H1 (cell line): ENCODE results near the gene ZDHHC16. TPM values are rescaled to one million over a fixed set of nuclear protein-coding genes. Genes with fewer than 3 reads are reported as not detected.

Experiments
- CTCF ChIA-PET: fragments of 300-600 bp; sonication (Branson Sonifier 250); formaldehyde crosslinking; loops from one replicate; lab custom pipeline; 2021; ENCODE audit not compliant: partially characterized antibody; lab: Charles Lee
- POLR2A ChIA-PET: fragments of 300-600 bp; sonication (Branson Sonifier 250); formaldehyde crosslinking; loops from one replicate; lab custom pipeline; 2021; ENCODE audit warnings: inconsistent platforms; ENCODE audit not compliant: partially characterized antibody; lab: Charles Lee
- DNase-seq, 2 experiments: peaks; one replicate each; pipeline versions ENCODE4 v3.0.0 to v3.0.0-alpha.2; 2010 to 2022; ENCODE audit warnings: low spot score in 2 of 2, low read depth in 1 of 2, mixed read lengths in 1 of 2
- FAIRE-seq: peaks from 2 replicates; lab custom pipeline; 2011; peaks lifted over from hg19 to GRCh38; lab: Jason Lieb, UNC
- H2AFZ ChIP-seq: 2 replicates; pipeline ENCODE4 v1.8.1; 2012; ENCODE audit warnings: low read length, inconsistent platforms
- H2AK5ac ChIP-seq: 2 replicates; pipeline ENCODE4 v1.6.1; 2013; ENCODE audit warnings: low read depth, low read length
- H2BK120ac ChIP-seq: replicated peaks from 2 replicates; pipeline ENCODE3; 2013; ENCODE audit warnings: low read depth, low read length, inconsistent platforms
- H2BK12ac ChIP-seq: 2 replicates; pipeline ENCODE4 v1.6.1; 2013; ENCODE audit warnings: low read depth, low read length
- H2BK15ac ChIP-seq: 2 replicates; pipeline ENCODE4 v1.6.1; 2013; ENCODE audit warnings: low read length
- H2BK20ac ChIP-seq: 2 replicates; pipeline ENCODE4 v1.6.1; 2013; ENCODE audit warnings: low read length
- H2BK5ac ChIP-seq: 2 replicates; pipeline ENCODE4 v1.6.1; 2013; ENCODE audit warnings: low read depth, low read length
- H3K14ac ChIP-seq: 2 replicates; pipeline ENCODE4 v1.6.1; 2013; ENCODE audit warnings: inconsistent platforms; ENCODE audit not compliant: insufficient read length
- H3K18ac ChIP-seq: 2 replicates; pipeline ENCODE4 v1.6.1; 2013; ENCODE audit warnings: low read length; ENCODE audit errors: extremely low read depth
- H3K23ac ChIP-seq: 2 replicates; pipeline ENCODE4 v1.6.1; 2013; ENCODE audit warnings: inconsistent platforms; ENCODE audit not compliant: insufficient read length
- H3K23me2 ChIP-seq: 2 replicates; pipeline ENCODE4 v1.6.1; 2013; ENCODE audit warnings: low read depth, low read length
- H3K27ac ChIP-seq: 2 replicates; pipeline ENCODE4 v1.6.1; 2011; ENCODE audit warnings: low read depth, low read length, inconsistent platforms
- H3K27me3 ChIP-seq, 4 experiments: replicated peaks in 1 of 4; 1 replicate in 1 of 4; 2 replicates in 3 of 4; pipeline versions ENCODE4 v1.6.1 to v1.8.1; 2011 to 2013; ENCODE audit warnings: low read length in 3 of 4, mild to moderate bottlenecking in 3 of 4, inconsistent platforms in 2 of 4, mixed read lengths in 2 of 4, moderate library complexity in 1 of 4; ENCODE audit not compliant: control insufficient read depth in 3 of 4, insufficient read depth in 3 of 4; ENCODE audit errors: extremely low read depth in 1 of 4
- H3K36me3 ChIP-seq, 4 experiments: 2 replicates each; pipeline versions ENCODE4 v1.6.1 to v1.8.1; 2011 to 2013; ENCODE audit warnings: mild to moderate bottlenecking in 4 of 4, low read length in 3 of 4, moderate library complexity in 2 of 4, control low read depth in 1 of 4, inconsistent platforms in 1 of 4; ENCODE audit not compliant: insufficient read depth in 4 of 4, control insufficient read depth in 2 of 4
- H3K4ac ChIP-seq: replicated peaks from 2 replicates; pipeline ENCODE3; 2013; ENCODE audit warnings: low read length, low read depth, mixed read lengths, inconsistent platforms; ENCODE audit not compliant: insufficient read length
- H3K4me1 ChIP-seq, 4 experiments: replicated peaks in 1 of 4; 1 replicate in 1 of 4; 2 replicates in 3 of 4; pipeline versions ENCODE4 v1.6.1 to v1.8.1; 2011 to 2013; ENCODE audit warnings: low read length in 3 of 4, inconsistent platforms in 2 of 4, mixed read lengths in 1 of 4; ENCODE audit not compliant: insufficient read depth in 4 of 4, control insufficient read depth in 3 of 4
- H3K4me2 ChIP-seq, 2 experiments: 2 replicates each; pipeline versions ENCODE4 v1.6.1 to v1.8.1; 2011 to 2013; ENCODE audit warnings: low read depth in 2 of 2, low read length in 2 of 2, control low read depth in 1 of 2, inconsistent platforms in 1 of 2, mild to moderate bottlenecking in 1 of 2; ENCODE audit not compliant: insufficient read depth in 1 of 2
- H3K4me3 ChIP-seq, 4 experiments: fragments of 200-600, 300-600 bp in 1 of 4; sonication (generic), shearing (Covaris generic), sonication (Bioruptor Twin) in 1 of 4; 2 replicates each; pipeline versions ENCODE4 v1.5.1 to v1.8.1; 2011 to 2016; ENCODE audit warnings: low read length in 4 of 4, low read depth in 3 of 4, control low read depth in 2 of 4, inconsistent platforms in 2 of 4, mild to moderate bottlenecking in 2 of 4, mixed read lengths in 1 of 4, moderate library complexity in 1 of 4; ENCODE audit not compliant: insufficient read depth in 2 of 4; ENCODE audit errors: extremely low read depth in 1 of 4
- H3K56ac ChIP-seq: replicated peaks from 2 replicates; pipeline ENCODE3; 2013; ENCODE audit warnings: low read depth, mild to moderate bottlenecking, mixed read lengths, low read length, inconsistent platforms; ENCODE audit not compliant: insufficient read length
- H3K79me1 ChIP-seq: 2 replicates; pipeline ENCODE4 v1.6.1; 2013; ENCODE audit warnings: low read depth, low read length, control low read depth
- H3K79me2 ChIP-seq, 2 experiments: 2 replicates each; pipeline versions ENCODE4 v1.6.1 to v1.8.1; 2012 to 2013; ENCODE audit warnings: low read length in 2 of 2, mild to moderate bottlenecking in 2 of 2, inconsistent platforms in 1 of 2; ENCODE audit not compliant: insufficient read depth in 2 of 2, control insufficient read depth in 1 of 2
- H3K9ac ChIP-seq, 4 experiments: replicated peaks in 1 of 4; 1 replicate in 1 of 4; 2 replicates in 3 of 4; pipeline versions ENCODE4 v1.6.1 to v1.8.1; 2011 to 2013; ENCODE audit warnings: low read depth in 3 of 4, low read length in 3 of 4, control low read depth in 2 of 4, mild to moderate bottlenecking in 2 of 4, moderate library complexity in 2 of 4, inconsistent platforms in 1 of 4; ENCODE audit errors: extremely low read depth in 1 of 4
- H3K9me3 ChIP-seq, 2 experiments: 2 replicates each; pipeline versions ENCODE4 v1.6.1 to v1.8.1; 2012 to 2013; ENCODE audit warnings: mild to moderate bottlenecking in 2 of 2, moderate library complexity in 2 of 2, control low read depth in 1 of 2, inconsistent platforms in 1 of 2, low read depth in 1 of 2, low read length in 1 of 2, mixed read lengths in 1 of 2; ENCODE audit not compliant: insufficient read depth in 2 of 2
- H4K20me1 ChIP-seq, 2 experiments: replicated peaks in 1 of 2; 2 replicates each; pipeline versions ENCODE3 to v1.8.1; 2011 to 2013; ENCODE audit warnings: inconsistent platforms in 2 of 2, low read length in 2 of 2, mild to moderate bottlenecking in 1 of 2; ENCODE audit not compliant: insufficient read depth in 2 of 2, control insufficient read depth in 1 of 2
- H4K5ac ChIP-seq: 2 replicates; pipeline ENCODE4 v1.6.1; 2013; ENCODE audit warnings: low read length, low read depth, mixed read lengths, inconsistent platforms; ENCODE audit not compliant: insufficient read length
- H4K8ac ChIP-seq: 2 replicates; pipeline ENCODE4 v1.8.0; 2013; ENCODE audit warnings: mild to moderate bottlenecking, moderate library complexity, low read length, inconsistent platforms; ENCODE audit not compliant: insufficient read depth; ENCODE audit errors: extremely low read depth
- H4K91ac ChIP-seq: replicated peaks from 2 replicates; pipeline ENCODE3; 2013; ENCODE audit warnings: low read length, mixed read lengths, inconsistent platforms; ENCODE audit not compliant: insufficient read length
- ATF3 ChIP-seq: IDR thresholded peaks from 2 replicates; pipeline ENCODE4 v1.6.1; 2011; ENCODE audit warnings: low read depth, mild to moderate bottlenecking, low read length; ENCODE audit not compliant: insufficient read depth
- PHF8 ChIP-seq: fragments of 200-600 bp; sonication (generic); conservative IDR thresholded peaks from 2 replicates; pipeline ENCODE4 v1.7.1; 2012; ENCODE audit warnings: low read depth, mild to moderate bottlenecking, inconsistent platforms, low read length, moderate library complexity
- SIX5 ChIP-seq: IDR thresholded peaks from 2 replicates; pipeline ENCODE4 v1.6.1; 2011; ENCODE audit warnings: mild to moderate bottlenecking, low read depth, low read length
- TCF12 ChIP-seq: IDR thresholded peaks from 2 replicates; pipeline ENCODE4 v1.6.1; 2011; ENCODE audit warnings: low read depth, mild to moderate bottlenecking, low read length
- WGBS, 2 experiments: shearing (Covaris generic) in 1 of 2; methylation state at CpG; one replicate each; pipeline versions ENCODE4 v1.1.6 to v1.1.7; 2013 to 2015; ENCODE audit warnings: low lambda C conversion rate in 2 of 2, mixed read lengths in 2 of 2, inconsistent platforms in 1 of 2, low coverage in 1 of 2, missing lambda C conversion rate in 1 of 2; ENCODE audit not compliant: insufficient replicate concordance in 2 of 2, insufficient coverage in 1 of 2, insufficient read length in 1 of 2; ENCODE audit errors: extremely low coverage in 1 of 2, missing lambda C conversion rate in 1 of 2; 5-methylcytosine and 5-hydroxymethylcytosine counted together
- polyA plus RNA-seq, 7 experiments: library from polyadenylated mRNA; depleted of rRNA in 3 of 7; stranded (reverse) in 5 of 7; unstranded in 2 of 7; fragments of >200 nt in 5 of 7; fragments of 200-250 nt in 2 of 7; gene quantifications; 1 replicate in 5 of 7; 2 replicates in 1 of 7; 4 replicates in 1 of 7; pipeline versions ENCODE4 v1.2.1 to v1.2.3, GENCODE V29; 2011 to 2013; ENCODE audit warnings: missing spikeins in 2 of 7, mixed read lengths in 2 of 7
- total RNA-seq: library from RNA; stranded (reverse); fragmentation: NEBNext Ultra II Directional; extraction: Animal tissue kit (Norgen Biotek cat#: 25700); gene quantifications from 2 replicates; pipeline ENCODE4 v1.2.1, GENCODE V29; 2021

ZDHHC16 gene
- total and polyA plus RNA-seq, 2 of the 8 experiments (the other 6 are each of a cell fraction or from before 2014, with no cell fraction given), result 45.9 to 108 TPM

- no peak for FAIRE-seq
These were observed 10.2 kb downstream of the ZDHHC16 start for GRCh38 chr10:97456034-97456685.

More at GRCh38 chr10:97456034-97456685, 10.2 kb downstream of the ZDHHC16 start:
- Histone ChIP-seq H3K79me2 (no peaks in the 10 kb centered on the region), H3K79me1 (peaks cover under 1% of the 10 kb centered on the region; the same call in 1 of the 2 replicates), H3K56ac (no peak overlapping the region), H3K4me1 (no peaks in the 10 kb centered on the region), H4K5ac (no peak overlapping the region), H2BK12ac (no peak overlapping the region), H2BK5ac (no peak overlapping the region), H2BK15ac (no peak overlapping the region), H4K91ac (no peak overlapping the region), H3K18ac (no peak overlapping the region), H3K9ac (no peak overlapping the region), H3K9me3 (peaks cover 0 to 2% of the 10 kb centered on the region in 2 experiments; a peak in 1 of 4 replicates), H3K36me3 (peaks cover 27 to 87% (median 62%) of the 10 kb centered on the region in 4 experiments), H3K14ac (no peak overlapping the region), H2BK20ac (no peak overlapping the region), H3K4ac (no peak overlapping the region), H3K27ac (no peak overlapping the region), H3K4me2 (no peak overlapping the region), H3K27me3 (no peaks in the 10 kb centered on the region), H3K23me2 (no peaks in the 10 kb centered on the region), H3K4me3 (no peak overlapping the region), H2BK120ac (no peak overlapping the region), H2AFZ (no peak overlapping the region), H3K23ac (no peak overlapping the region), H4K20me1 (peaks cover 0 to 21% of the 10 kb centered on the region in 2 experiments), H2AK5ac (no peak overlapping the region), H4K8ac (no peak overlapping the region)
- WGBS, 2 experiments, result 81% methylated on average over 5 of the region's 5 CpGs; no CpG with 5 or more reads in 1 of the 2 experiments
- TF ChIP-seq SIX5, result no peak
- TF ChIP-seq TCF12, result no peak
- TF ChIP-seq PHF8, result no peak
- TF ChIP-seq ATF3, result no peak
- DNase-seq, result no peak
- ChIA-PET CTCF (interaction anchor here (0.5 to 7.2 kb wide), 6 partner anchors 10 to 98 kb away, joined by 3 to 40 read pairs (median 4); no protein-coding TSS in a partner anchor), POLR2A (interaction anchor here (0.7 to 13.1 kb wide), 11 partner anchors 9 to 96 kb away, joined by 3 to 105 read pairs (median 3); no protein-coding TSS in a partner anchor)
